Memory B cell (primary cell): ENCODE measurements around the gene SLCO1A2.
A peak's percentile ranks its signal among the peaks of the same experiment; 100 is the strongest.

Experiments
- ATAC-seq: fragments of 150-1000 bp; cut with Tn5 transposase; 2 replicates; pipeline ENCODE4 v1.10.0; 2021; ENCODE audit warnings: low read depth, mild to moderate bottlenecking, moderate library complexity
- DNase-seq, 2 donors: peaks; one replicate each; pipeline ENCODE4 v3.0.0; 2022; ENCODE audit warnings: low spot score in 2 of 2
- H3K27ac Mint-ChIP-seq: one replicate; pipeline ENCODE4 v1.8.0; 2022; ENCODE audit warnings: mild to moderate bottlenecking, moderate library complexity, mixed read lengths
- H3K27me3 Mint-ChIP-seq: one replicate; pipeline ENCODE4 v1.8.0; 2022; ENCODE audit warnings: mixed read lengths
- H3K36me3 Mint-ChIP-seq: one replicate; pipeline ENCODE4 v1.8.0; 2022; ENCODE audit warnings: mild to moderate bottlenecking, mixed read lengths
- H3K4me1 Mint-ChIP-seq: one replicate; pipeline ENCODE4 v1.8.0; 2022; ENCODE audit warnings: mixed read lengths
- H3K4me3 Mint-ChIP-seq: one replicate; pipeline ENCODE4 v1.8.0; 2022; ENCODE audit warnings: mild to moderate bottlenecking, moderate library complexity, mixed read lengths
- H3K9me3 Mint-ChIP-seq: one replicate; pipeline ENCODE4 v1.8.0; 2022; ENCODE audit warnings: mixed read lengths

SLCO1A2 gene

GRCh38 chr12:21296751-21297406 lies 37.8 kb downstream of the SLCO1A2 start:
- H3K27ac Mint-ChIP-seq = no peak overlapping the region
- peak in 1 of 2 donors; percentile 2 for DNase-seq
- peaks cover under 1% of the 10 kb centered on the region for H3K27me3 Mint-ChIP-seq
- ATAC-seq = peak; percentile 42
- H3K4me3 Mint-ChIP-seq = no peak overlapping the region
- H3K4me1 Mint-ChIP-seq = peaks cover 2% of the 10 kb centered on the region
- H3K36me3 Mint-ChIP-seq = no peaks in the 10 kb centered on the region
- H3K9me3 Mint-ChIP-seq = no peaks in the 10 kb centered on the region

DNA sequence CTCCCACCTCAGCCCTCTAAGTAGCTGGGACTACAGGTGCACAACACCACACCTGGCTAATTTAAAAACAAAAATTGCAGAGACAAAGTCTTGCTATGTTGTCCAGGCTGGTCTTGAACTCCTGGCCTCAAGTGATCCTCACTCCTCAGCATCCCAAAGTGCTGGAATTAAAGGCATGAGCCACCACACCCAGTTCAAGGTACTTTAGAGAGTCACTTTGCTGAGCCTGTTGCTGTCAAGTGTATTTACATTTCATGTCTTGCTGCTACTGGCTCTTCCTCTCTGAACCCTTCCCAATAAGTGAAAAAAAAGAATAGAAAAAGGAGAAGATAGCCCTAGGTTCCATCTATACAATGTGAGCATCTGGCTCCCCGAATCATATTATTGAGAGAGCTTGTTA lies 38.4 kb downstream of the SLCO1A2 start:
- Mint-ChIP-seq H3K4me3 (no peak overlapping the region), H3K27ac (no peak overlapping the region), H3K9me3 (no peaks in the 10 kb centered on the region), H3K4me1 (peaks cover 2% of the 10 kb centered on the region), H3K27me3 (no peaks in the 10 kb centered on the region), H3K36me3 (no peaks in the 10 kb centered on the region)
- ATAC-seq = no peak
- DNase-seq = no peak

DNA sequence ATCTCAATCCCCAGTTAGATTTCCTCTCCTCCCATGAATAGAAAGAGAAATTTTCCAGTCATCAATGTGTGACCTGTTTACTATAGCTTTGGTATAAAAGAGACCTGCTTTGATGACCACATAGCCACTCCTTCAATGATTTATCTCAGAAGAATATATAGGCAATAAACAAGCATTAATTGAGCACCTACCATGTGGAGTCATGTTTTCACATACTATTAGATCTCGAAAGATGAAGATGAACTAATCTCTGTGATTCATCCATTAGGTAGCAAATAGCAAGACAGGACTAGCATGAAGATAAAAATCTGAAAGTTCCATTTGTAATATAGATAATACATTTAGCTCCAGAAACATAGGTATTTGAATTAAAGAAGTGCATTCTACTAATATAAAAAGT lies 40.5 kb downstream of the SLCO1A2 start:
- no peak for DNase-seq
- no peaks in the 10 kb centered on the region for H3K36me3 Mint-ChIP-seq
- no peaks in the 10 kb centered on the region for H3K27me3 Mint-ChIP-seq

DNA sequence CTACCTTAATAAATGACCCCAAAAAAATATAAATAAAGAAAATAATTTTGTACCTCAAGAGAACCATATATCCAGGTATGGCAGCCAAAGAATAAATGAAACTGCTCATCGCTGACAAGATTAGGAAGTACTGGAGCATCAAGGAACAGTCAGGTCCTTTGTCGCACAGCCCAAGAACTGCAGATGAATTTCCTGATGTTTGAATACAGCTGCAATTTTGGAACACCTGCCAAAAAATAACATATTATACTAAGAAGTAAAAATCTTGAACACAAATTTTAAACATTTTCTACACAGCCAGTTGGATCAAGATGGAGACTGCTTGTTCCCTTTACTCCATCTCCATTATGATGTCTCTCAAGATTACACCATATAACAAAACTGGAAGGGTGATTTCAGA lies 42.6 kb downstream of the SLCO1A2 start:
- Mint-ChIP-seq H3K4me1 (peaks cover under 1% of the 10 kb centered on the region), H3K9me3 (no peaks in the 10 kb centered on the region), H3K27ac (no peak overlapping the region), H3K36me3 (no peaks in the 10 kb centered on the region), H3K27me3 (no peaks in the 10 kb centered on the region), H3K4me3 (no peak overlapping the region)
- ATAC-seq = no peak
- DNase-seq = no peak

More for the DNA sequence above, 40.5 kb downstream of the SLCO1A2 start:
- H3K4me3 Mint-ChIP-seq = no peak overlapping the region
- no peak for ATAC-seq
- no peak overlapping the region for H3K27ac Mint-ChIP-seq
- no peaks in the 10 kb centered on the region for H3K9me3 Mint-ChIP-seq
- peaks cover 2% of the 10 kb centered on the region for H3K4me1 Mint-ChIP-seq

DNA sequence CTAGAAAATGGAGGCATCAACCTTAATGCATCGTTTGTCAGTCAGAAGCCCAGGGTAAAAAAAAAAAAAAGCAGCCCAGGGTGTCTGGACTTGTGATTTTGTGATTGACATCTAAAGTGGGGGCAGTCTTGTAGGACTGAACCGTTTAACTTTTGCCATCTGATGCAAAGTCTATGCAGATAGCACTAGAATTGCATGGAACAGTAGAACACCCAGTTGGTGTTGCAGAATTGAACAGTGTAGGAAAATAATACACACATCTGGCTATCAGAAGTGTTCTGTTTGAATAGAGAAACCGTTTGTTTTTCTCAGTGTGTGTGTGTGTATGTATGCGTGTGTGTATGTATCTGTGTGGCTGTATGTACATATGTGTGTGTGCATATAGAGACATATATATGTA lies 45.0 kb downstream of the SLCO1A2 start:
- H3K4me3 Mint-ChIP-seq = no peak overlapping the region
- DNase-seq (no peak), ATAC-seq (no peak)
- H3K27ac Mint-ChIP-seq = no peak overlapping the region
- H3K36me3 Mint-ChIP-seq = no peaks in the 10 kb centered on the region
- no peaks in the 10 kb centered on the region for H3K4me1 Mint-ChIP-seq
- H3K9me3 Mint-ChIP-seq = no peaks in the 10 kb centered on the region
- no peaks in the 10 kb centered on the region for H3K27me3 Mint-ChIP-seq

- no peak overlapping the region for H3K27ac Mint-ChIP-seq
- DNase-seq = no peak
- H3K4me3 Mint-ChIP-seq = no peak overlapping the region
- H3K9me3 Mint-ChIP-seq = no peaks in the 10 kb centered on the region
- no peak for ATAC-seq
- H3K36me3 Mint-ChIP-seq = no peaks in the 10 kb centered on the region
- peaks cover 4% of the 10 kb centered on the region for H3K27me3 Mint-ChIP-seq
- no peaks in the 10 kb centered on the region for H3K4me1 Mint-ChIP-seq
Measured at GRCh38 chr12:21276826-21277225, 57.9 kb downstream of the SLCO1A2 start.

DNA sequence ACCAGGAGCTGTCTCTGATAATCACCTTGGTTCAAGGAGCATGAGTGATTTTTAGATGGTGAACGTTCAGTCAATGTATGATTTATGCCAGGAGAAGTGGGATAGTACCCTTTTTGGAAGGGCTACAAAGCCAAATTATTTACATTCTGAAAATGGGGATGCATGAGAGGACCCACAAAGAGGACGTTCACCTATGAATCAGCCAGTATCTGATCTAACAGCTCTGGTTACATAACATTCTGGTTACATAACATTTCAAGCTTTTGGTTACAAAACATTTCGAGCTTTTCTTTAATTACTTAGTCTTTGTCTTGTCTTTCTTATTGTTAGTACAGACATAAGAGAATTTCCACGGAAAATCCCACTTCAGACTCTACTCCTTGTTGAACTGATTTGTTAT lies 68.8 kb downstream of the SLCO1A2 start:
- DNase-seq (no peak), ATAC-seq (no peak)
- peaks cover 2% of the 10 kb centered on the region for H3K27me3 Mint-ChIP-seq
- peaks cover 8% of the 10 kb centered on the region for H3K9me3 Mint-ChIP-seq
- no peak overlapping the region for H3K27ac Mint-ChIP-seq
- peaks cover 3% of the 10 kb centered on the region for H3K36me3 Mint-ChIP-seq
- no peak overlapping the region for H3K4me3 Mint-ChIP-seq
- H3K4me1 Mint-ChIP-seq = no peaks in the 10 kb centered on the region

- Mint-ChIP-seq H3K4me1 (no peaks in the 10 kb centered on the region), H3K27me3 (peaks cover 2% of the 10 kb centered on the region), H3K27ac (no peak overlapping the region), H3K4me3 (no peak overlapping the region), H3K9me3 (peaks cover 13% of the 10 kb centered on the region), H3K36me3 (peaks cover 3% of the 10 kb centered on the region)
- DNase-seq (no peak), ATAC-seq (no peak)
Measured at GRCh38 chr12:21264232-21264631, 70.5 kb downstream of the SLCO1A2 start.

DNA sequence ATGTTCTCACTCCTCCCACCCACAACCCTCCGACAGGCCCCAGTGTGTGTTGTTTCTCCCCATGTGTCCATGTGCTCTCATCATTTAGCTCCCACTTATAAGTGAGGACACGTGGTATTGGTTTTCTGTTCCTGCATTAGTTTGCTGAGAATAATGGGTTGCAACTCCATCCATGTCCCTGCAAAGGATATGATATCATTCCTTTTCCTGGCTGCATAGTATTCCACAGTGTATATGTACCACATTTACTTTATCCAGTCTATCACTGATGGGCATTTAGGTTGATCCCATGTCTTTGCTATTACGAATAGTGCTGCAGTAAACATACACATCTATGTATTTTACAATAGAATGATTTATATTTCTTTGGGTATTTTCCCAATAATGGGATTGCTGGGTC lies 77.5 kb downstream of the SLCO1A2 start:
- H3K27ac Mint-ChIP-seq = no peak overlapping the region
- ATAC-seq (no peak), DNase-seq (no peak)
- no peaks in the 10 kb centered on the region for H3K36me3 Mint-ChIP-seq
- no peaks in the 10 kb centered on the region for H3K27me3 Mint-ChIP-seq
- no peaks in the 10 kb centered on the region for H3K4me1 Mint-ChIP-seq
- H3K4me3 Mint-ChIP-seq = no peak overlapping the region
- peaks cover 6% of the 10 kb centered on the region for H3K9me3 Mint-ChIP-seq

DNA sequence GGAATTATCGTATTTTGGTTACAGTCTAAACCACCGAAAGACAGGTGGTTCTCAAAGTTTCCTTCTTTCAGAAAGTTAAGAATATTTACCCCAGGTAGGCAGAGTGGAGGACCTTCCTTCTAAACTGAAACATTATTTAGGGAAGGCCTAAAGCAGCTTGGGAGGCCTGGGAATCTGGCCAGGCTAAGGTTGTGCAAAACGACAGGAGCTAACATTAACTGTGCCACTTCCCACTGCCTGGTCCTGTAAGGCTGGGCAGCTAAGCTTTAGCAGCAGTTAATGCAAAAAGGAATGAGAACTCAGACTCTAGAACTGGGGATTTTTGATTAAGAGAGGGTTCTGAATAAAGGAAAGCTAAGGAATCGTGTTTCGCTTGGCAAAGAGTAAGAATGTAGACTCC lies 82.6 kb downstream of the SLCO1A2 start:
- H3K4me3 Mint-ChIP-seq = no peak overlapping the region
- H3K36me3 Mint-ChIP-seq = no peaks in the 10 kb centered on the region
- H3K9me3 Mint-ChIP-seq = no peaks in the 10 kb centered on the region
- DNase-seq (no peak), ATAC-seq (no peak)
- no peak overlapping the region for H3K27ac Mint-ChIP-seq
- no peaks in the 10 kb centered on the region for H3K4me1 Mint-ChIP-seq
- H3K27me3 Mint-ChIP-seq = no peaks in the 10 kb centered on the region

DNA sequence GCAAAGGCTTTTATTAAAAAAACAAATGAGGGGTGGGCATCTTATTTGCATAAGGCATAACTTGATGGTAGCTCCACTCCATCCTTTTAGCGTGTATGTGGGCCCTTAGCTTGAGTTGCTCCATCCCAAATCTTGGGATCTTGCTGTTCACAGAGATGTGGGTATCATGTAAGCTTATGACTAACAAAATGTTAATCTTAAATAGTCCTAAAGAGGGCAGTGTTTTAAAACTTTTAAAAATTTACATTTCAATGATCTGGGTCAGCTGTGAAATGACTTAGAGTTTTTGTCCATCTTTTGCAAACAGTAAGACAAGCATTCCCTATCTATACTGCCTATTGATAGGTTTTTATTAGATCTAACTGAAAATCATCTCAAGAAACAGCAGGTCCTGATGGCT lies 86.0 kb downstream of the SLCO1A2 start:
- H3K4me3 Mint-ChIP-seq = no peak overlapping the region
- DNase-seq = no peak
- no peak for ATAC-seq

DNA sequence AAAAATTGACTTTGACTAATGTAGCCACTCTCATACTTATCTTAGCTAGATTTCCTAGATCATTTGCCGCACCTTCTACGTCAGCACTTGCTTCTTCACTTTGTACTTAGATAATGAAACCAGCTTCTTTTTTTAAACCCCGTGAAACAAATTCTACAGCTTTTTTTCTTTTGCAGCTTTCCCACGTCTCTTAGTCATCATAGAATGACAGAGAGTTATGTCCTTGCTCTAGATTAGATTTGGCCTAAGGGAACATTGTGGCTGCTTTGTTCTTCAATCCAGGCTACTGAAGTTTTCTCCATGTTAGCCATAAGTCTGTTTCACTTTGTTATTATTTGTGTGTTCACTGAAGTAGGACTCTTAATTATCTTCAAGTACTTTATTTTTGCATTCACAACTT lies 94.9 kb downstream of the SLCO1A2 start:
- H3K36me3 Mint-ChIP-seq = no peaks in the 10 kb centered on the region
- H3K27me3 Mint-ChIP-seq = no peaks in the 10 kb centered on the region
- DNase-seq (no peak), ATAC-seq (no peak)
- H3K9me3 Mint-ChIP-seq = no peaks in the 10 kb centered on the region
- H3K4me3 Mint-ChIP-seq = no peak overlapping the region
- no peak overlapping the region for H3K27ac Mint-ChIP-seq
- no peaks in the 10 kb centered on the region for H3K4me1 Mint-ChIP-seq

More for the DNA sequence above, 86.0 kb downstream of the SLCO1A2 start:
- no peak overlapping the region for H3K27ac Mint-ChIP-seq
- no peaks in the 10 kb centered on the region for H3K9me3 Mint-ChIP-seq
- no peaks in the 10 kb centered on the region for H3K4me1 Mint-ChIP-seq
- H3K36me3 Mint-ChIP-seq = no peaks in the 10 kb centered on the region
- no peaks in the 10 kb centered on the region for H3K27me3 Mint-ChIP-seq

DNA sequence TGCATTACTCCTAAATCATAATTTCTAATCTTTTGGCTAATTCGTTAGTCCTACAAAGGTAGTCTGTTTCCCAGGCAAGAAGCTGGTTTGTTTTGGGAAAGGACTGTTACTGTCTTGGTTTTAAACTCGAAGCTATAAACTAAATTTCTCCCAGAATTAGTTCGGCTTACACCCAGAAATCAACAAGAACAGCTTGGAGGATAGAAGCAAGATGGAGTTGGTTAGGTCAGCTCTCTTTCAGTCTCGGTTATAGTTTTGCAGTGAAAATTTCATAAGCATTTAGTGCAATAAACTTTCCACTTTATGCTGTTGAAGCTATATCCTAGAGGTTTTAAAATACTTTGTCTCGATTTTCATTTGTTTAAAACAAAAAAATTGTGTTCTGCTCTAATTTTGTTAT lies 100.3 kb downstream of the SLCO1A2 start:
- Mint-ChIP-seq H3K27me3 (no peaks in the 10 kb centered on the region), H3K27ac (no peak overlapping the region), H3K36me3 (no peaks in the 10 kb centered on the region), H3K4me3 (no peak overlapping the region), H3K4me1 (no peaks in the 10 kb centered on the region), H3K9me3 (peaks cover 1% of the 10 kb centered on the region)
- no peak for ATAC-seq
- no peak for DNase-seq

DNA sequence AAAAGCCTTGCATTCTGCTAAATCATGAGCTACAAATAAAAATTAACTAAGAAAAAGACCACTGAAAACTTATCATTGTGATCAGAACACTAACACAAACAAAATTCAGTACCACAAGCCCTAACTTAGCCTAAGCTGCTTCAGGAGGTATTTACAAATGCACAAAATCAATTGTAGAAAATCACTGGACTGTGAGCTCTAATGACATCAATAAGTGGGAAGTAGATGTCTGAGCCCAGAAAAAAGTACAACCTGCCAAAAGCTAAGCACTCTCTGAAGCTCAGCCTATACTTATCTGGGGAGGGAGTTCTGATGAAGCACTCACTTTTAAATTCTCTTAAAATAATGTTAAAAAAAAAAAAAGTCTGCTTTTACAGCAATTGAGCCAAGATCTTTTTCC lies 110.8 kb downstream of the SLCO1A2 start:
- Mint-ChIP-seq H3K4me1 (no peaks in the 10 kb centered on the region), H3K4me3 (no peak overlapping the region), H3K27ac (no peak overlapping the region), H3K9me3 (no peaks in the 10 kb centered on the region), H3K36me3 (no peaks in the 10 kb centered on the region), H3K27me3 (no peaks in the 10 kb centered on the region)
- ATAC-seq (no peak), DNase-seq (no peak)

- Mint-ChIP-seq H3K27me3 (no peaks in the 10 kb centered on the region), H3K4me1 (no peaks in the 10 kb centered on the region), H3K4me3 (no peak overlapping the region), H3K27ac (no peak overlapping the region), H3K9me3 (no peaks in the 10 kb centered on the region), H3K36me3 (no peaks in the 10 kb centered on the region)
- ATAC-seq (no peak), DNase-seq (no peak)
Measured at GRCh38 chr12:21221778-21222177, 112.9 kb downstream of the SLCO1A2 start.
